ENCODE results near the gene ASCC1.
"Not testable (repeated sequence)": the region's sequence is repeated elsewhere in the genome, so short reads cannot be mapped to it uniquely, and the experiment has no call there.

GRCh38 chr10:72249176-72249862 lies 33.2 kb upstream of the ASCC1 start:
- TF ChIP-seq, protein P1, sequence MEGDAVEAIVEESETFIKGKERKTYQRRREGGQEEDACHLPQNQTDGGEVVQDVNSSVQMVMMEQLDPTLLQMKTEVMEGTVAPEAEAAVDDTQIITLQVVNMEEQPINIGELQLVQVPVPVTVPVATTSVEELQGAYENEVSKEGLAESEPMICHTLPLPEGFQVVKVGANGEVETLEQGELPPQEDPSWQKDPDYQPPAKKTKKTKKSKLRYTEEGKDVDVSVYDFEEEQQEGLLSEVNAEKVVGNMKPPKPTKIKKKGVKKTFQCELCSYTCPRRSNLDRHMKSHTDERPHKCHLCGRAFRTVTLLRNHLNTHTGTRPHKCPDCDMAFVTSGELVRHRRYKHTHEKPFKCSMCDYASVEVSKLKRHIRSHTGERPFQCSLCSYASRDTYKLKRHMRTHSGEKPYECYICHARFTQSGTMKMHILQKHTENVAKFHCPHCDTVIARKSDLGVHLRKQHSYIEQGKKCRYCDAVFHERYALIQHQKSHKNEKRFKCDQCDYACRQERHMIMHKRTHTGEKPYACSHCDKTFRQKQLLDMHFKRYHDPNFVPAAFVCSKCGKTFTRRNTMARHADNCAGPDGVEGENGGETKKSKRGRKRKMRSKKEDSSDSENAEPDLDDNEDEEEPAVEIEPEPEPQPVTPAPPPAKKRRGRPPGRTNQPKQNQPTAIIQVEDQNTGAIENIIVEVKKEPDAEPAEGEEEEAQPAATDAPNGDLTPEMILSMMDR (IDR thresholded peaks at IDR 0.05; ENCODE audit: poor library complexity): not testable (repeated sequence)
- not testable (repeated sequence) for TF ChIP-seq EZH2phosphoT487 (IDR thresholded peaks at IDR 0.05; ENCODE audit: low read depth, severe bottlenecking, unreplicated experiment)
